HG03066 (cell line): Measurements from ENCODE around the gene GLE1.
"Not testable (repeated sequence)": the region's sequence is repeated elsewhere in the genome, so short reads cannot be mapped to it uniquely, and the experiment has no call there.

Source experiments
- ATAC-seq: cut with Tn5 transposase; IDR thresholded peaks from one replicate; pipeline ENCODE4 v1.9.1; 2021; ENCODE audit warnings: low read depth; ENCODE audit not compliant: unreplicated experiment

Gene GLE1

DNA sequence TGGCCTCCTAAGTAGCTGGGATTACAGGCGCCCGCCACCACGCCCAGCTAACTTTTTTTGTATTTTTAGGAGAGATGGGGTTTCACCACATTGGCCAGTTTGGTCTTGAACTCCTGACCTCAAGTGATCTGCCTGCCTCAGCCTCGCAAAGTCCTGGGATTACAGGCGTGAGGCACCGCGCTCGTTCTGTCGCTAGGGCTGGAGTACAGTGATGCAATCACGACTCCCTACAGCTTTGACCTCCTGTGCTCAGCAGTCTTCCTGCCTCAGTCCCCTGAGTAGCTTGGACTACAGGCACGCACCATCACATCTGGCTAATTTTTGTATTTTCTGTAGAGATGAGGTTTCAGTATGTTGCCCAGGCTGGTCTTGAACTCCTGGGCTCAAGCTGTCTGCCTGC, 82.4 kb downstream of the GLE1 start:
- ATAC-seq = not testable (repeated sequence)

GRCh38 chr9:128587453-128587852, 82.9 kb downstream of the GLE1 start:
- ATAC-seq = no peak

GRCh38 chr9:128588581-128589233, 84.2 kb downstream of the GLE1 start:
- no peak for ATAC-seq
